GM13977 (cell line): Measurements from ENCODE around the gene CBFA2T3.

Experiments used
- DNase-seq: peaks from one replicate; pipeline ENCODE4 v3.0.0; 2012; ENCODE audit warnings: low spot score
- in situ Hi-C: fragments of 300-500 bp; cut with MboI; formaldehyde crosslinking; loops from one replicate; pipeline ENCODE4 v1.12.0; 2022; ENCODE audit warnings: low sequenced_read_pairs, low pct_unique_long_range_greater_than_20kb, mixed read lengths, inconsistent platforms; ENCODE audit not compliant: unreplicated experiment
- TF ChIP-seq, protein P1 (sequence below): IDR thresholded peaks from 2 replicates; pipeline ENCODE4 v1.5.1; 2012; ENCODE audit warnings: mild to moderate bottlenecking, control low read depth; ENCODE audit not compliant: insufficient read depth; ENCODE audit errors: extremely low read depth, missing control alignments

The CBFA2T3 gene

DNA sequence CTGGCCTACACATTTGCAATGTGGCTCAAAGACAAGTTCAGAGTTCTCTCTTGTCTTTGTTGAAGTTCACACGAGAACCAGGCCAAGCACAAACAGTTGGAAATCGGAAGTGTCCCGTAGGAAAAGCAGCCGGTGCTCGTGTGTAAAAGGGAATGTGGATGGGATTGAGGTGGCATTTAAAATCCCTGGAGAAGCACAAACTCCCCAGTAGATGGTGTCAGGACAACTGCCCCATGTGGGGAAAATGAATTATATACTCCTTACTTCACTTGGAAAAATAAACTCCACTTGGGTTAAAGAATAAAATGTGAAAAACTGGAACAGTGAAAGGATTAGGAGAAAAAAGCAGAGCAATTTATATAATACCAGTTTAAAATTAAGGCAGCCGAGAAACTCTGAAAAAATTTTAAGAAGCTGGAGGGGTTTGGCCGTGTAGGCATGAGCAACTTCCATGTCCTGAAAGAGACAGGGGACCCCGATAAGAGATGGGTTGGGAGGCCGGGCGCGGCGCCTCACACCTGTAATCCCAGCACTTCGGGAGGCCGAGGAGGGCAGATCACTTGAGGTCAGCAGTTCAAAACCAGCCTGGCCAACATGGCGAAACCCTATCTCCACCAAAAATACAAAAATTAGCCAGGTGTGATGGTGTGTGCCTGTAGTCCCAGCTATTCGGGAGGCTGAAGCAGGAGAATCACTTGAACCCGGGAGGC is 28.1 kb downstream of the CBFA2T3 start:
- in situ Hi-C loops = no loop called here
- DNase-seq = no peak
- TF ChIP-seq, protein P1, sequence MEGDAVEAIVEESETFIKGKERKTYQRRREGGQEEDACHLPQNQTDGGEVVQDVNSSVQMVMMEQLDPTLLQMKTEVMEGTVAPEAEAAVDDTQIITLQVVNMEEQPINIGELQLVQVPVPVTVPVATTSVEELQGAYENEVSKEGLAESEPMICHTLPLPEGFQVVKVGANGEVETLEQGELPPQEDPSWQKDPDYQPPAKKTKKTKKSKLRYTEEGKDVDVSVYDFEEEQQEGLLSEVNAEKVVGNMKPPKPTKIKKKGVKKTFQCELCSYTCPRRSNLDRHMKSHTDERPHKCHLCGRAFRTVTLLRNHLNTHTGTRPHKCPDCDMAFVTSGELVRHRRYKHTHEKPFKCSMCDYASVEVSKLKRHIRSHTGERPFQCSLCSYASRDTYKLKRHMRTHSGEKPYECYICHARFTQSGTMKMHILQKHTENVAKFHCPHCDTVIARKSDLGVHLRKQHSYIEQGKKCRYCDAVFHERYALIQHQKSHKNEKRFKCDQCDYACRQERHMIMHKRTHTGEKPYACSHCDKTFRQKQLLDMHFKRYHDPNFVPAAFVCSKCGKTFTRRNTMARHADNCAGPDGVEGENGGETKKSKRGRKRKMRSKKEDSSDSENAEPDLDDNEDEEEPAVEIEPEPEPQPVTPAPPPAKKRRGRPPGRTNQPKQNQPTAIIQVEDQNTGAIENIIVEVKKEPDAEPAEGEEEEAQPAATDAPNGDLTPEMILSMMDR = no peak

- TF ChIP-seq, protein P1 = no peak
- no peak for DNase-seq
- in situ Hi-C loops = no loop called here
Measured at GRCh38 chr16:88945473-88945872, 31.5 kb downstream of the CBFA2T3 start.

- no peak for DNase-seq
- in situ Hi-C loops = no loop called here
- TF ChIP-seq, protein P1 = no peak
Measured at GRCh38 chr16:88943741-88944140, 33.3 kb downstream of the CBFA2T3 start.

GRCh38 chr16:88943131-88943664 is 33.8 kb downstream of the CBFA2T3 start:
- no peak for DNase-seq
- in situ Hi-C loops = no loop called here
- TF ChIP-seq, protein P1 = no peak

DNA sequence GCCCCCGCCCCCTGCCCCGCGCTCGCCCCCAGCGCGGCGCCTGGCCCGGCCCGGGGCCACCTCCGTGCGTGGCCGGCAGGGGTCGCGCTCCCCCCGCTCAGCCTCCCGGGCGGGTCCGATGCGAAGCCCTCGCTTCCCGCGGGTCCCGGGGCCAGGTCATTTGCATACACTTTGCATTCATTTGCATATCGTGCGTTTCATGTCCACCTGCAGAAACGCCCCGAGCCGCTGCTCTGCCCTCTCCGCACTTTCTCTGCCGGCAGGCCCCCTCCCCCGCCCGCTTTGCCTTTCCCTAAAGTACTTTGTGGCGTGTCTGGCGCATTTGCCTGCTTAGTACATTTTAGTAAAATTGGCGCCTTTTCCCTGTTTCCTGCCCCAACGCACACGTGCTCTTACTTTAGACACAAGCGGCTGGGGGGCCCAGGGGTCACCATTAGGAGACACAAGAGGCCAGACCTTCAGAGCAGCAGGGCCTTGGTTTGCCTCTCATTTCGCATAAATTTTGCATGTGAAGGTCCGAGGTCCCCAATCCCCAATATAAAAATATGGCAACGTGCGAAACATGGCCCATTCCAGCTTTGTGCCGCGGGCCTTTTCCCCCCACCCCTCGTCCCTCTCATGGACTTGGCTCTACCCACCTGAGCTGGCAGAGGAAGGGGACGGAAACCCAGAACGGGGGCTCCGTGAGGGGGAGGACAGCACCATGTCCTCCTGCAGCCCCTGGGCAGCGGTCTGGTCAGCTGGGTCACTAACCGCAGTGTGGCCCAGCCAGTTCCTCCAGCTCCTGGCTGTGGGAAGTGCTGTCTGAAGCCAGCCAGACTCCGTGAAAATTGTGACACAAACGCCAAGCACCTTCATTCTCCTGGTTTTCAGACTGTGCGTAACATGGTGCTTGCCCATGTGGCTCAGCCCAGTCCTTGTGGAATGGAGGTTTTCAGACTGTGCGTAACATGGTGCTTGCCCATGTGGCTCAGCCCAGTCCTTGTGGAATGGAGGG is 34.8 kb downstream of the CBFA2T3 start:
- in situ Hi-C loops = no loop called here
- DNase-seq = peak; percentile 95
- TF ChIP-seq, protein P1 = peak; percentile 90

DNA sequence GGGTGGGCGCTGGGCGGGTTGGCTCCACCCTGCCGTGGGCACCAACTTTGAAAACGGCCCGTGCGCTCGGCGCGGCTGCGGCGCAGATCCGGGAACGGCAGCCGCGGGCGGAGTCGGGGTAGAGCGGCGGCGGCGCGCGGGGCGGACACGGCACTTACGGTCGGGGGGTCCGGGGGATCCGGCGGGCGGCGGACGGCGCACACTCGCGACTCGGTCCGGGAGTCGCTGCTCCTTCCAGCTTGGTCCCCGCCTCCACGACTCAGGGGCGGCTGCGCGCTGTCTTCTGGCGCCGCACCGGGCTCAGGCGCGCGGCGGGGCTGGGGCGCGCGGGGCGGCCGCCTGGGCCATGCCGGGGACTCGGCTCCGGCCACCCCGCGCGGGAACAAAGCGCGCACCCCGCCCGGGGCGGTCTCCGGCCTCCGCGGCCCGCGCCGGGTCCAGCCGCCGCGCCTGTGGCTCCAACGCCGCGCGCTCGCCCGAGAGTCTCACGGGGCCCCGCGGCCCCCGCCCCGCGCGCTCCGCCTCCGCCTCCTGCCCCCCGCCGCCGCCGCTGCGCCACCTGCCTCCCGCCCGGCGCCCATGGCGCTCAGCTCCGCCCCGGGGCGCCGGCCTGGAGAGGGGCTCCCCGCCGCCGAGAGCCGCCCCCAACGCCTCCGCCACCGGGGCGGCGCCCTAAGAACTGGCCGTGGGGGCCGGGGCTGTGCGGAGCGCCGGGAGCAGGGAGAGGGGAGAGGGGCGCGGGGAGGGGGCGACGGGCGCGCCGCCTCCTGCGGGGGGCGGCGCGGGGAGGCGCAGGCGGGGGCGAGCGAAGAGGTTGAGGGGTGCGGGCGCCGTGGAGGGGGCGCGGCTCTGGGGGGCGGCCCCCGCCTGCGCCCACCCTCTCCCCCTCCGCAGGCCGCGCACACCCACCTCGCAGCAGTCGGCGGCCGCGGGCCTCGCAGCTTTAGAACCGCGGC is 35.9 kb downstream of the CBFA2T3 start:
- TF ChIP-seq, protein P1 = peak; percentile 21
- in situ Hi-C loops = no loop called here
- peak; percentile 87 for DNase-seq
